Sigmoid colon (tissue), 7 donors: ENCODE data around the gene FOXN3. TPM values are rescaled to one million over a fixed set of nuclear protein-coding genes. Genes with fewer than 3 reads are reported as not detected.

Source experiments
- DNase-seq: peaks from one replicate; pipeline ENCODE4 v3.0.0-alpha.2; 2019
- H3K27ac ChIP-seq, 4 donors: fragments of 200-600 bp; sonication (generic); one replicate each; pipeline ENCODE4 v1.5.1; 2016 to 2019; ENCODE audit warnings: mild to moderate bottlenecking in 1 of 4
- H3K27me3 ChIP-seq, 3 donors: fragments of 200-600 bp; sonication (generic); one replicate each; pipeline ENCODE4 v1.5.1; 2019; ENCODE audit warnings: mild to moderate bottlenecking in 1 of 3
- H3K36me3 ChIP-seq, 4 donors: fragments of 200-600 bp; sonication (generic); one replicate each; pipeline ENCODE4 v1.5.1; 2016 to 2019
- H3K4me1 ChIP-seq, 4 donors: fragments of 200-600 bp; sonication (generic); one replicate each; pipeline ENCODE4 v1.5.1; 2017 to 2019
- H3K4me3 ChIP-seq, 4 donors: fragments of 200-600 bp; sonication (generic); one replicate each; pipeline ENCODE4 v1.5.1; 2017 to 2019; ENCODE audit warnings: mild to moderate bottlenecking in 2 of 4, moderate library complexity in 1 of 4
- H3K9me3 ChIP-seq, 4 donors: fragments of 200-600 bp in 3 of 4; sonication (generic) in 3 of 4; one replicate each; pipeline versions ENCODE4 v1.5.1 to v1.6.1; 2013 to 2019
- CTCF ChIP-seq, 4 experiments: fragments of 450-650 bp in 3 of 4; fragments of 200-600 bp in 1 of 4; IDR thresholded peaks; one replicate each; pipeline ENCODE4 v1.5.1; 2016 to 2019; ENCODE audit warnings: antibody characterized with exemption in 4 of 4, mild to moderate bottlenecking in 3 of 4, moderate library complexity in 2 of 4
- EP300 ChIP-seq, 4 donors: sonication (generic); formaldehyde crosslinking; IDR thresholded peaks; one replicate each; pipeline ENCODE4 v1.6.1; 2017; ENCODE audit warnings: antibody characterized with exemption in 4 of 4
- POLR2A ChIP-seq, 2 donors: fragments of 450-650 bp; IDR thresholded peaks; one replicate each; pipeline ENCODE4 v1.6.1; 2016; ENCODE audit warnings: antibody characterized with exemption in 2 of 2, mild to moderate bottlenecking in 2 of 2, moderate library complexity in 2 of 2
- POLR2AphosphoS5 ChIP-seq, 4 donors: sonication (generic); formaldehyde crosslinking; IDR thresholded peaks; one replicate each; pipeline ENCODE4 v1.6.1; 2017; ENCODE audit warnings: antibody characterized with exemption in 4 of 4
- WGBS, 2 donors: extraction: QIAGEN DNeasy Blood & Tissue Kit; methylation state at CpG; one replicate each; pipeline ENCODE4 v1.1.7; 2013; 5-methylcytosine and 5-hydroxymethylcytosine counted together
- intact Hi-C: fragments of 100-400 bp; cut with DNase I; formaldehyde crosslinking; loops from one replicate; pipeline ENCODE4 v1.15.1; 2023
- polyA plus RNA-seq, 3 donors: library from polyadenylated mRNA; stranded (reverse); fragments of 200-250 nt; gene quantifications; one replicate each; pipeline ENCODE4 v1.2.3, GENCODE V29; 2013
- total RNA-seq, 4 donors: library from RNA; depleted of rRNA; stranded (reverse); fragments of >200 nt; gene quantifications; one replicate each; pipeline ENCODE4 v1.1.0, GENCODE V29; 2016
- donor health status: healthy with polysubstance abuse.
- donor health status: Bipolar disorder and iron deficiency.
- donor health status: healthy.

FOXN3 gene
- total and polyA plus RNA-seq, 7 donors = 24.6 to 146 (median 104) TPM

DNA sequence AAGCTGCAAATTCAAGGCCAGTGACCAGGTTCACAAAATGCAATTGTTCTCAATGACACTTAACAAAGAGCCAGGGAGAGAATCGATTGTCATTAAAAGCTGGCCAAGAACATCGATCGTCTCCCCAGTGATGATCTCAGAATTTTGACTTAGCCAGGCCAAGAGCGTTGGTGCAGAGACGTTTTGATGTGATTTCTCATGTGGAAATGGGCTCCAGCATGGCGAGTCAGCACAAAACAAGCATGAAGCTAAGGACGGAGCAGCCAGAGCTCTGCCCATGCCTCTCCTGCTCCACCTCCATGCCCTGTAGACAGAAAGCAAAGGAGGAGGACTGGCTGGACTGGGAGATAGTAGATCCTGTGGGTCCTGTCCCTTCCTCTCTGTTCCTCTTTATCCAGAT is 270.8 kb downstream of the FOXN3 start:
- H3K36me3 ChIP-seq = no peaks in the 10 kb centered on the region
- H3K4me1 ChIP-seq = no peaks in the 10 kb centered on the region
- H3K4me3 ChIP-seq = no peak overlapping the region
- WGBS, 2 donors = 87 to 91% methylated on average over 7 of the region's 7 CpGs
- H3K27ac ChIP-seq = no peak overlapping the region
- no peak for DNase-seq
- no peaks in the 10 kb centered on the region for H3K27me3 ChIP-seq
- intact Hi-C loops = no loop called here
- TF ChIP-seq CTCF (IDR thresholded peaks at IDR 0.05) (no peak), POLR2A (IDR thresholded peaks at IDR 0.05) (no peak), EP300 (IDR thresholded peaks at IDR 0.05) (no peak), POLR2AphosphoS5 (IDR thresholded peaks at IDR 0.05) (no peak)
- H3K9me3 ChIP-seq = no peaks in the 10 kb centered on the region

DNA sequence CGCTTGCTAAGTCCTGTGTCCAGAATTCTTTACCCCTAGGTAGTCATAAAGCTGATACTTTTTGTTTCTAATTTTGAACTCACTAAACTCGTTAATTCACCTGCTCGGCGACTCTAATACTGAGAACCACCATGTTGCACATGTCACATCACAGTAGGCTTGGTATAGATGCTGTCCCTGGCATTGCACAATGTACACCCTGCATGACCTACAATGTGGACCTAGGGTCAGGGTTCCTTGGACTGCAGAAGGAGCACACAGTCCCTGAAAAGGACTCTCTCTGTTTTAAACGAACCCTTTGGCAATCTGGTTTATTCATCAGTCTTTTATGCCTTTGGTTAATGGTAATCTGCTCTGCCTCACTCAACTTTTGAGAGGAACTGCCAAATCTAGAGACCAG is 272.4 kb downstream of the FOXN3 start:
- H3K36me3 ChIP-seq = no peaks in the 10 kb centered on the region
- no peak for DNase-seq
- 58 to 83% methylated on average over 5 of the region's 5 CpGs for WGBS, 2 donors
- no peaks in the 10 kb centered on the region for H3K4me1 ChIP-seq
- no peaks in the 10 kb centered on the region for H3K9me3 ChIP-seq
- intact Hi-C loops = no loop called here
- no peak overlapping the region for H3K27ac ChIP-seq
- H3K27me3 ChIP-seq = no peaks in the 10 kb centered on the region
- TF ChIP-seq POLR2AphosphoS5 (IDR thresholded peaks at IDR 0.05) (no peak), CTCF (IDR thresholded peaks at IDR 0.05) (no peak), POLR2A (IDR thresholded peaks at IDR 0.05) (no peak), EP300 (IDR thresholded peaks at IDR 0.05) (no peak)
- no peak overlapping the region for H3K4me3 ChIP-seq

- H3K27me3 ChIP-seq = no peaks in the 10 kb centered on the region
- H3K36me3 ChIP-seq = no peaks in the 10 kb centered on the region
- no peak for DNase-seq
- no peaks in the 10 kb centered on the region for H3K4me1 ChIP-seq
- H3K27ac ChIP-seq = no peak overlapping the region
- WGBS, 2 donors = 92 to 93% methylated on average over 3 of the region's 3 CpGs
- no peak overlapping the region for H3K4me3 ChIP-seq
- TF ChIP-seq POLR2AphosphoS5 (IDR thresholded peaks at IDR 0.05) = no peak
- TF ChIP-seq EP300 (IDR thresholded peaks at IDR 0.05) = no peak
- TF ChIP-seq POLR2A (IDR thresholded peaks at IDR 0.05) = no peak
- no peak for TF ChIP-seq CTCF (IDR thresholded peaks at IDR 0.05)
- H3K9me3 ChIP-seq = no peaks in the 10 kb centered on the region
- intact Hi-C loops = no loop called here
Measured at GRCh38 chr14:89144066-89144465, 273.0 kb downstream of the FOXN3 start.

DNA sequence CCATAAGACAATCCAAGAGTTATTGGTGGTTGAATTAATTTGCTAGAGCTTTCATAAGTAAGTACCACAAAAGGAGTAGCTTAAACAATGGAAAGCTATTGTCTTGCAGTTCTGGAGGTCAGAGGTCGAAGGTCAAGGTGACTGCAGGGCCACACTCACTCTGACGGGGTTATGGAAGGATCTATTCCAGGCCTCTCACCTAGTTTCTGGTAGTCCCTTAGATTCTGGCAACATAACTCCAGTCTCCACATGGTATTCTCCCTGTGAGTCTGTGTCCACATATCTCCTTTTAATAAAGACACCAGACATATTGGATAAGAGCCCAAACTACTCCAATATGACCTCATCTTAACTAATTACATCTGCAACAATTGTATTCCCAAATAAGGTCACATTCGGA is 273.4 kb downstream of the FOXN3 start:
- no peaks in the 10 kb centered on the region for H3K27me3 ChIP-seq
- TF ChIP-seq EP300 (IDR thresholded peaks at IDR 0.05) = no peak
- TF ChIP-seq POLR2AphosphoS5 (IDR thresholded peaks at IDR 0.05) = no peak
- no peak for TF ChIP-seq CTCF (IDR thresholded peaks at IDR 0.05)
- no peak for TF ChIP-seq POLR2A (IDR thresholded peaks at IDR 0.05)
- intact Hi-C loops = no loop called here
- WGBS, 2 donors = 85 to 91% methylated on average over 3 of the region's 3 CpGs
- H3K27ac ChIP-seq = no peak overlapping the region
- H3K4me3 ChIP-seq = no peak overlapping the region
- H3K36me3 ChIP-seq = no peaks in the 10 kb centered on the region
- H3K4me1 ChIP-seq = no peaks in the 10 kb centered on the region
- DNase-seq = no peak
- no peaks in the 10 kb centered on the region for H3K9me3 ChIP-seq

- WGBS, 2 donors = 87 to 90% methylated on average over 5 of the region's 5 CpGs
- no peaks in the 10 kb centered on the region for H3K4me1 ChIP-seq
- intact Hi-C loops = no loop called here
- TF ChIP-seq CTCF (IDR thresholded peaks at IDR 0.05) (no peak), POLR2AphosphoS5 (IDR thresholded peaks at IDR 0.05) (no peak), EP300 (IDR thresholded peaks at IDR 0.05) (no peak), POLR2A (IDR thresholded peaks at IDR 0.05) (no peak)
- no peak overlapping the region for H3K4me3 ChIP-seq
- H3K36me3 ChIP-seq = no peaks in the 10 kb centered on the region
- no peaks in the 10 kb centered on the region for H3K27me3 ChIP-seq
- no peaks in the 10 kb centered on the region for H3K9me3 ChIP-seq
- no peak overlapping the region for H3K27ac ChIP-seq
- no peak for DNase-seq
Measured at GRCh38 chr14:89142366-89142765, 274.7 kb downstream of the FOXN3 start.
